ENCODE results near the gene YJEFN3. TPM values are rescaled to one million over a fixed set of nuclear protein-coding genes. Genes with fewer than 3 reads are reported as not detected.

Gene YJEFN3
- total RNA-seq, 2 experiments from 2014 or later: 6.9 to 8.2 TPM

DNA sequence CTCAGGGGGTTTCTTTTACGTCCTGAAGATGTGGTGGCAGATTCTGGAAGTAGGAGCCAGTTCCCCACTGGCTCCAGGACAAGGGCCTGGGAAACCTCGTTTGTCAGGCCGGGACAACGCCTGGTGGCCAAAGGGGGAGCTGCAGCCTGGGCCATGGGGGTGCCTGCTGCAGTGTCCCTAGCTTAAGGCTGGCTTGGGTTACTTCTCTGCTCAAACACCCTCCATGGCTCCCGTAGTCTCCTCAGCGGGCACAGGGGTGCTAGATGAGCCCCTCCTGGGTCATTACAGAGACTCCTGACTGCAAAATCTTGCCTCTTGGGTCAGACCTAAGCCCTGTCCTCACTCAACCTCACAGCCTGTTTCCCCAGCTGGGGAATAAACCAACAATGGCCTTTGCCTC is 24.1 kb downstream of the YJEFN3 start:
- H3K4me3 Mint-ChIP-seq: no peak overlapping the region
- POLR2A ChIA-PET: interaction anchor here (0.6 kb wide), 1 partner anchor 16 kb away, joined by 3 read pairs; no protein-coding TSS in a partner anchor
- H3K36me3 Mint-ChIP-seq: no peaks in the 10 kb centered on the region
- CTCF ChIA-PET: interaction anchor here (0.7 to 8.0 kb wide), 15 partner anchors 9 to 406 kb away, joined by 3 to 98 read pairs (median 7); partner anchors contain the start of genes GMIP and NDUFA13
- no peaks in the 10 kb centered on the region for H3K4me1 Mint-ChIP-seq (ENCODE audit: low read depth)
- no peak overlapping the region for H3K27ac Mint-ChIP-seq
- intact Hi-C loops (cut with micrococcal nuclease): no loop called here
- no peaks in the 10 kb centered on the region for H3K27me3 Mint-ChIP-seq
- H3K9me3 Mint-ChIP-seq: no peaks in the 10 kb centered on the region
- peak; percentile 37 for DNase-seq

DNA sequence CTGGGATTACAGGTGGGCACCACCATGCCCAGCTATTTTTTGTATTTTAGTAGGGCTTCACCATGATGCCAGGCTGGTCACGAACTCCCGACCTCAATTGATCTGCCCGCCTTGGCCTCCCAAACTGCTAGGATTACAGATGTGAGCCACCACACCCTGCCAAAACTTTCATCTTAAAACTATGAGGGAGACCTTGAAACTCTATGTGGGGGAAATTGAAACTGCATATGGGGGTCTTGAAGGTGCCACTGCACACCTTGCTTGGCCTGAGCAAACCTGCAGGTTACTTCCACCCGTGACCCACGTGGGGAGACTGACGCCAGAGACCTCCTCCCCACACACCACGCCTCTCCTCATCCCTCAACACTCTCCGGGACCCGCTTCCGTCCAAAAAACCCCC is 25.0 kb downstream of the YJEFN3 start:
- intact Hi-C loops (cut with micrococcal nuclease): no loop called here
- POLR2A ChIA-PET: interaction anchor here (0.6 kb wide), 1 partner anchor 15 kb away, joined by 3 read pairs; no protein-coding TSS in a partner anchor
- no peak overlapping the region for H3K27ac Mint-ChIP-seq

DNA sequence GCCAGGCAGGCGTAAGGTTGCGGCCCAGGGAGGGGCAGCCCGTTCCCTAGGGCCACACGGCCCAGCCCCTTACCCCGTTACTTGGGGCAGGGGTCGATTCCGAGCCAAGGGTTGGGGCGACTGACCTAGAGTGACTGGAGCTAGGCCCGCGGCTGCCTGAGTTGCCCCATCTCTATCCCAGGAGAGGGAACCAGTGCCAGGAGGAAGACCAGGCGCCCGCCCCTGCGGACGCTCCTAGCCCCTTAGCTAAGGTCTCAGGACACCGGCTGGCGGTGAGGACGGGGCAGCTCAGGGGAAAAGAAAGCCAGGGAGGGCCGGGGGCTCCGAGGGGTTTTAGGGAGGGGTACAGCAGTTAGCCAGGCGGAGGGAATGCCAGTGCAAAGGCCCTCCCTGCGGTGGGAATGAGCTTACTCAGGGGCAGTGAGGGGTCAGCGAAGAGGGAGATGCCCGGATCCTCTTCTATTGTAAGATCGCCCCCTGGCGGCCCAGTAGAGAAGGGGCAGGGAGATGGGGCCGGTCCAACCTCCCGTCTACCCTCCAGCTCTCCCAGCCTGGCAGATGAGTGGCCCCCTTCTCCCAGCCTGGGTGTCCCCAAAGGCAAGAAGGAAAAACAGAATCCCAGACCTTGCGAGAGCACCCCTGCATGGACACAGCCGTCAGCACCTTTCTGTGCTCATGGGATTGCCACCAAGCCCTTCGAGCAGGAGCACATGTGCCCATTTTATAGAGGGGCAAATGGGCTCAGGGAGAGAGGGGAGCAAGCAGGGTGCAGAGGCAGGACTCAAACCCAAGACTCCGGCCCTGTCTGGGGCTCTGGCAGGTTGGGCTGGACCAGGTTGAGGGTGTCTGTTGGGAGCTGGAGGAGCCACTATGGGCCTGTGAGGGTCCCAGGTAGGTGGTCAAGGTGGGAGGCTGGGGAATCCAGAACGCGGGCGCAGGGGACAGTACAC is 25.6 kb downstream of the YJEFN3 start:
- CTCF ChIA-PET: interaction anchor here (0.6 to 8.0 kb wide), 40 partner anchors 7 to 683 kb away, joined by 3 to 98 read pairs (median 4); partner anchors contain the start of genes GMIP, NDUFA13 and TSSK6
- no peak overlapping the region for H3K4me3 Mint-ChIP-seq
- no peaks in the 10 kb centered on the region for H3K27me3 Mint-ChIP-seq
- peaks cover 3% of the 10 kb centered on the region for H3K4me1 Mint-ChIP-seq (ENCODE audit: low read depth)
- peak overlapping the region; percentile 8 for H3K27ac Mint-ChIP-seq
- intact Hi-C loops (cut with micrococcal nuclease): no loop called here
- H3K36me3 Mint-ChIP-seq: peaks cover 4% of the 10 kb centered on the region
- peak; percentile 77 for DNase-seq
- POLR2A ChIA-PET: no interaction called here
- no peaks in the 10 kb centered on the region for H3K9me3 Mint-ChIP-seq

More for the DNA sequence above, 25.0 kb downstream of the YJEFN3 start:
- Mint-ChIP-seq H3K27me3 (no peaks in the 10 kb centered on the region), H3K9me3 (no peaks in the 10 kb centered on the region), H3K36me3 (no peaks in the 10 kb centered on the region), H3K4me3 (no peak overlapping the region), H3K4me1 (ENCODE audit: low read depth) (no peaks in the 10 kb centered on the region)
- DNase-seq: no peak
- CTCF ChIA-PET: interaction anchor here (0.6 to 8.0 kb wide), 35 partner anchors 8 to 683 kb away, joined by 3 to 98 read pairs (median 5); partner anchors contain the start of genes GMIP, NDUFA13 and TSSK6

DNA sequence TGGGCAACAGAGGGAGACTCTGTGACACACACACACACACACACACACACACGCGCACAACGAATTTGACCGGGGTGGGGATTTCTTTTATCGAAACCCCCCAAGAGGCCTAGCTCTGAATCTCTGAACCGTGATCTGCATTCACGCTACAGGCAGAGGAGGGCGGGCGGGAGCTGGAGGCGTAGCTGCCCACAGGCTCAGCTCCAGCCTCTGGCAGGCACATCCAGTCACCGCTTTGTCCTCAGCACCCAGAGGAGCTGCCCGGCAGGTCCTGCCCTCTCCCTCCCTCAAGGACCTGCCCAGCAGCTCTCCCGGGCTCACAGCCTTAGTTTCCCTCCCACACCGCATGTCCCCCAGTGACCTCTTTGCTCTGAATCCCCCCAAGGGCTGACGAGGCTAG is 29.3 kb downstream of the YJEFN3 start:
- no peak overlapping the region for H3K27ac Mint-ChIP-seq
- no peaks in the 10 kb centered on the region for H3K27me3 Mint-ChIP-seq
- H3K4me1 Mint-ChIP-seq (ENCODE audit: low read depth): peaks cover 12% of the 10 kb centered on the region
- H3K4me3 Mint-ChIP-seq: no peak overlapping the region
- intact Hi-C loops (cut with micrococcal nuclease): no loop called here
- H3K9me3 Mint-ChIP-seq: no peaks in the 10 kb centered on the region
- DNase-seq: no peak
- ChIA-PET POLR2A (no interaction called here), CTCF (interaction anchor here (0.7 to 8.0 kb wide), 2 partner anchors 27 to 48 kb away, joined by 3 to 98 read pairs; no protein-coding TSS in a partner anchor)
- H3K36me3 Mint-ChIP-seq: peaks cover 27% of the 10 kb centered on the region

DNA sequence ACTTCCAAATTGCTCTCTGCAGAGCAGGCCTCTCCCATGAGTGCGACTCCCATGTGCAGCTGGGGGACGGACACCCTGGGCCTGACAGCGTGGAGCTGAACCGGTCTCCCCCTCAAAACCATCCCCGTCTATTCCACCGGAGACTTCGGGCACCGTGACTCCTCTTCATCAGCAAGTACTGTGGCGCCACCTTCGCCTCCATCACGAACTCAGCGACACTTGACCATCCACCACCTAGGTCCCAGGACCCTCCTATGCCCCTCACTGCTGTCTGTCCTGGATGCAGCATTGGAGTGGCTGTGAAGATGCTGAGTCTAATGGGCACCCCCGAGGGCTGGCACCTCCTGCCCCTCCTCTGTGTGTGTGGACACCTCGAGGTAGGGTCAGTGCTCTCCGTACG is 29.9 kb downstream of the YJEFN3 start:
- ChIA-PET CTCF (interaction anchor here (8.0 kb wide), 1 partner anchor 27 kb away, joined by 98 read pairs; no protein-coding TSS in a partner anchor), POLR2A (no interaction called here)
- Mint-ChIP-seq H3K9me3 (no peaks in the 10 kb centered on the region), H3K36me3 (peaks cover 27% of the 10 kb centered on the region), H3K4me3 (no peak overlapping the region), H3K27ac (no peak overlapping the region), H3K4me1 (ENCODE audit: low read depth) (peaks cover 12% of the 10 kb centered on the region), H3K27me3 (no peaks in the 10 kb centered on the region)
- intact Hi-C loops (cut with micrococcal nuclease): no loop called here
- DNase-seq: no peak

DNA sequence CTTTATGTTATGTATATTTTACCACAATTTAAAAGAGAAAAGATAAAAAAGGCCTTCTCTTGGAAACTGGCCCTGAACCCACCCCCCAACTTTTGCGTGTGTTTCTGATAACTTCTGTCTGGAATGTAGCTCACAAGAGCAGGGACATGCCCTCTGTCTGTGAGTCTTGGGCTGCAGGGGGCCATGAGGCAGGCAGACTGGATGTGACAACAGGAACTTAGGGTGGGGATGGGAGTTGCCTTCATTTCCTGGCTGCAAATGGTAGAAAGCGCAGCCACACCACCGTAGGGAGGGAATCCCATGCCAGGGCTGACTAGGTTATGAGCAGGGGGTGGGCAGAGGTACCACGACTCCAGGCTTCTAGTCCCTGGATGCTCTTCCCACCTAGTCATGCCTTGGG is 31.2 kb downstream of the YJEFN3 start:
- POLR2A ChIA-PET: no interaction called here
- H3K9me3 Mint-ChIP-seq: no peaks in the 10 kb centered on the region
- intact Hi-C loops (cut with micrococcal nuclease): no loop called here
- peak overlapping the region; percentile 23 for H3K27ac Mint-ChIP-seq
- CTCF ChIA-PET: interaction anchor here (1.5 to 1.8 kb wide), 2 partner anchors 27 to 28 kb away, joined by 5 to 8 read pairs; no protein-coding TSS in a partner anchor
- H3K4me3 Mint-ChIP-seq: no peak overlapping the region
- DNase-seq: no peak
- H3K27me3 Mint-ChIP-seq: no peaks in the 10 kb centered on the region
- peaks cover 12% of the 10 kb centered on the region for H3K4me1 Mint-ChIP-seq (ENCODE audit: low read depth)
- H3K36me3 Mint-ChIP-seq: peaks cover 35% of the 10 kb centered on the region

DNA sequence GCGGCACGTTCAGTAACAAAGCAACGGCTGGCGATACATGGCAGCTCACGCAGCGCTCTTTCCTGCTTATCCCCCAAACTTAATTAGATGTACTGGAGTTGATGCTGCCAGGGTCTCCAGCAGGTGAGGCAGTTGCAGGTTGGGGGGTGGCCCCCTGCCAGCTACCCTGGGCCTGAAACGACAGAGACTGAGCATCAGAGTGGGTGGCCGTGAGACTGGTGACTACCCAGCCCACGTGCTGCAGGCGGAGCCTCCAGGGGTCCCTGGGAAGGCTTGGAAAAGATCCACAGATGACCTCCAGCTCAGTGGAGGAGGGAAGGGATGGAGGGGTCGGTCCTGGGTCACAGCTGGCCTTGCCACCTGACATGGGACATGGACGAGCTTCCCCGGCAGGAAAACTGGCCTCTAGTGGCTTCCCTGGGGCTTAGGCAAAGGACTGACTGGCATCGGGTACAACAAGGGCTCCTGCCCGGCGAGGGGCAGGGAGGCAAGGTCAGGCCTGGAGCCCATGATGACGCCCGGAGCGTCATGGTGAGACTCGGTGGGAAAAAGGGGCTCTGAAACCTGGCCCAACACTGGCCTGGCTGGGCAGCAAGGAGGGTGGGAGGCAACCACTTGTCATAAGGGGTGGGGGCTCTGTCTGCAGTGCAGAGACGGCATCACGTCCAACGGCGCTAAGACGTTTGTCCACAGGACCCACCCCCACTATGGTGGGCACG is 33.4 kb downstream of the YJEFN3 start:
- Mint-ChIP-seq H3K27me3 (no peaks in the 10 kb centered on the region), H3K9me3 (no peaks in the 10 kb centered on the region), H3K27ac (no peak overlapping the region), H3K4me1 (ENCODE audit: low read depth) (peaks cover 12% of the 10 kb centered on the region), H3K36me3 (peaks cover 44% of the 10 kb centered on the region), H3K4me3 (no peak overlapping the region)
- intact Hi-C loops (cut with micrococcal nuclease): no loop called here
- ChIA-PET POLR2A (interaction anchor here (0.7 kb wide), 1 partner anchor 12 kb away, joined by 3 read pairs; no protein-coding TSS in a partner anchor), CTCF (interaction anchor here (2.3 kb wide), 1 partner anchor 9 kb away, joined by 13 read pairs; no protein-coding TSS in a partner anchor)
- no peak for DNase-seq

DNA sequence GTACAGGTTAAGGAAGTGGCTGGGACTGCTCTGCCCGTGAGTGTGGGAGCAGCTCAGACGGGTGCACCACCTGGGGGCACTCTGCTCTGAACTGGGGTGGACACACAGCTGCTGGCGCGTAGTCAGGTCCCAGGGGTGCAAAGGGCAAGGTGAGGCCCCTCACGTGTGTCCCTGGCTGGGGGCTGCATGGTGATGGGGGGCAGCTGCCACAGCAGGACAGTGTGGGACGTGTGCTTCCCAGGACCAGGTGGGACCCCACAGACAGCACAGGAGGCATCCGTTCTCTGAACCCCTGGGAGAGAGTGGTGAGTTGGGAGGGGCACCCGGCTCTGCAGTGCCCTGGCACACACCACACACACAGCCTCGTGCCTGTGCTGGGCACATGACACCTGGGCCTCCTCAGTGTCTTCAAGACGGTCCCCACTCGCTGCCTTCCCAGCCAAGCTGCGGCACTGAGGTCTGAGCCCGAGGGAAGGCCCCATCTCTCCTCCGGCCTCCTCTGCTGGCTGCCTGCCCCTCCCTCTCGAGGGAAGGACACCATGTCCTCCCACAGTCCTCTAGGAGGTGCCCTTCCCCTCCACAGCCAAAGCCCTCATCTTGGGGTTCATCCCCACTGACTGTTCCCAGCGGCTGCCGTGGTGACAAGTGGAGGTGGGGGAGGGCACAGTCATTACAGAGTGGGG is 34.1 kb downstream of the YJEFN3 start:
- peaks cover 12% of the 10 kb centered on the region for H3K4me1 Mint-ChIP-seq (ENCODE audit: low read depth)
- peaks cover 44% of the 10 kb centered on the region for H3K36me3 Mint-ChIP-seq

DNA sequence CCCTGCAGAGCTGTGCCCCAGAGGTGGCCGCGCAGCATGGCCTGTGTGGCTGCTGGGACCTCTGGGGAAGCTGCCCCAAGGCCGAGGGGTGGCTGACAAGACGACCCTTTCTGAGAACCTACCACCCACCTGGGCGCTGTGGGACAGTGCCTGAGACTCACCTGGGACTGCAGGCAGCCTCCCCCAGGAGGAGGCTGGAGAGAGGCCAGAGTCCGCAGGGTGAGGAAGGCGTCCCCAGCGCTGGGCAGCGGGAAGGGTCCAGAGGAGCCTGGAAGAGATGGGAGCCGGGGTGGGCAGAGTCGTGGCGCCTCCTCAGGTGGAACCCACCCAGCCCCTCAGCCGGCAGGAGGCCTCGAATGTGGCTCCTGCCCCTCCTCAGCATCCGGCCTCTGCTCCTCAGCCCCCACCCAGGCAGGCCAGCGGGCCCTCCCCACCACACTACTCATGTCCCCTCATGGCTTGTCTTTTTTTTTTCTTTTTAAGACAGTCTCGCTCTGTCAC is 34.7 kb downstream of the YJEFN3 start:
- H3K27ac Mint-ChIP-seq: no peak overlapping the region
- ChIA-PET POLR2A (no interaction called here), CTCF (interaction anchor here (0.7 to 1.0 kb wide), 2 partner anchors 80 to 205 kb away, joined by 3 to 4 read pairs; partner anchors contain the start of gene GMIP)
- no peaks in the 10 kb centered on the region for H3K9me3 Mint-ChIP-seq
- H3K27me3 Mint-ChIP-seq: no peaks in the 10 kb centered on the region
- no peak for DNase-seq
- H3K4me3 Mint-ChIP-seq: no peak overlapping the region
- peaks cover 12% of the 10 kb centered on the region for H3K4me1 Mint-ChIP-seq (ENCODE audit: low read depth)
- peaks cover 44% of the 10 kb centered on the region for H3K36me3 Mint-ChIP-seq
- intact Hi-C loops (cut with micrococcal nuclease): no loop called here

More for the DNA sequence above, 34.1 kb downstream of the YJEFN3 start:
- intact Hi-C loops (cut with micrococcal nuclease): no loop called here
- ChIA-PET CTCF (interaction anchor here (1.0 to 2.3 kb wide), 2 partner anchors 10 to 81 kb away, joined by 3 to 13 read pairs; partner anchors contain the start of gene GMIP), POLR2A (interaction anchor here (0.7 kb wide), 1 partner anchor 12 kb away, joined by 3 read pairs; no protein-coding TSS in a partner anchor)
- no peaks in the 10 kb centered on the region for H3K9me3 Mint-ChIP-seq
- H3K4me3 Mint-ChIP-seq: no peak overlapping the region
- DNase-seq: peak; percentile 60
- no peaks in the 10 kb centered on the region for H3K27me3 Mint-ChIP-seq
- no peak overlapping the region for H3K27ac Mint-ChIP-seq

DNA sequence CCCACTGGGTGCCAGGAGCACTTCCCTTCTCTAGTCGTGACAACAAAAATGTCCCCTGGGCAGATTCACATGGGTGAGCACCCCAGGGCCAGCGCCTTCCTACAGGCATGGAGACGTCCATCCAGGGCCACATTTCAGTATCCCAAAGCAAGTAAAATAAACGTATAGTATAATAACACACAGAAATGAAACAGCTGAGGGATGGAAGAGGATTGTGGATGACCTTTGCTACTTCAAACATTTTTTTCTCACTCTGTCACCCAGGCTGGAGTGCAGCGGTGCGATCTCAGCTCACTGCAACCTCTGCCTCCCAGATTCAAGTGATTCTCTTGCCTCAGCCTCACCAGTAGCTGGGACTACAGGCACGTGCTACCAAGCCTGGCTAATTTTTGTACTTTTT is 37.6 kb downstream of the YJEFN3 start:
- no peaks in the 10 kb centered on the region for H3K9me3 Mint-ChIP-seq
- CTCF ChIA-PET: interaction anchor here (1.0 kb wide), 1 partner anchor 11 kb away, joined by 3 read pairs; no protein-coding TSS in a partner anchor

DNA sequence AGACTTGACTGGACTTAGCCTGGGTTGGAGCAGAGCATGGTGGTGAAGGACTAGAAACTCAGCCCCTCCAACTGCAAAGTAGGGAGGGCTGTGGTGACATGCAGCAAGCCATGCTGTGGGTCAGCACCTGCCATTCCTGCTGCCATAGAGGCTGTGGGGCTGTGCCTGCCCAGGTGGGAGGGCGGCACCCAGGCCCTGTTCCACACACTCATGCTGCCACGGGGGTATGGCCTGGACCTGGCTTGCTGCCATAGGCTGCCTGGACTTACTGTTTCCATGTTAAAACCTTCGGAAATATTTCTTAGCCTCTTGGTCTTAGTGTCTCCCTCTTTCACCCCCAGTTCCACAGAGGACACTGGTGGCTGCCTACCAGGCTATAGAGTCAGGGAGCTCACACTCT is 38.7 kb downstream of the YJEFN3 start:
- peak overlapping the region; percentile 23 for H3K27ac Mint-ChIP-seq
- POLR2A ChIA-PET: no interaction called here

More for the DNA sequence above, 37.6 kb downstream of the YJEFN3 start:
- POLR2A ChIA-PET: no interaction called here
- H3K4me3 Mint-ChIP-seq: no peak overlapping the region
- no peak for DNase-seq
- H3K4me1 Mint-ChIP-seq (ENCODE audit: low read depth): peaks cover 8% of the 10 kb centered on the region
- H3K36me3 Mint-ChIP-seq: peaks cover 53% of the 10 kb centered on the region
- intact Hi-C loops (cut with micrococcal nuclease): no loop called here
- H3K27ac Mint-ChIP-seq: no peak overlapping the region
- no peaks in the 10 kb centered on the region for H3K27me3 Mint-ChIP-seq

More for the DNA sequence above, 38.7 kb downstream of the YJEFN3 start:
- intact Hi-C loops (cut with micrococcal nuclease): no loop called here
- peaks cover 8% of the 10 kb centered on the region for H3K4me1 Mint-ChIP-seq (ENCODE audit: low read depth)
- no peaks in the 10 kb centered on the region for H3K9me3 Mint-ChIP-seq
- H3K36me3 Mint-ChIP-seq: peaks cover 43% of the 10 kb centered on the region
- CTCF ChIA-PET: interaction anchor here (2.7 kb wide), 1 partner anchor 13 kb away, joined by 12 read pairs; no protein-coding TSS in a partner anchor
- H3K27me3 Mint-ChIP-seq: no peaks in the 10 kb centered on the region
- H3K4me3 Mint-ChIP-seq: no peak overlapping the region
- no peak for DNase-seq

Measured in activated CD4-positive, alpha-beta memory T cell treated with anti-CD3 and anti-CD28 coated beads for 36 hours (primary cell).